H9 (cell line): ENCODE measurements around the gene TSPAN18. TPM values are rescaled to one million over a fixed set of nuclear protein-coding genes. Genes with fewer than 3 reads are reported as not detected.

Source experiments
- DNase-seq: peaks from one replicate; pipeline ENCODE4 v3.0.0-alpha.2; 2017
- H2AFZ ChIP-seq: one replicate; pipeline ENCODE4 v1.6.1; 2013; ENCODE audit warnings: mild to moderate bottlenecking, low read length, control low read depth, moderate library complexity
- H2AK5ac ChIP-seq: 2 replicates; pipeline ENCODE4 v1.6.1; 2013; ENCODE audit warnings: low read length, control low read depth, mixed read lengths; ENCODE audit not compliant: insufficient read length
- H2BK120ac ChIP-seq: one replicate; pipeline ENCODE4 v1.6.1; 2013; ENCODE audit warnings: low read depth, mild to moderate bottlenecking, low read length, control low read depth, inconsistent platforms; ENCODE audit not compliant: poor library complexity, severe bottlenecking
- H2BK12ac ChIP-seq: 2 replicates; pipeline ENCODE4 v1.6.1; 2013; ENCODE audit warnings: low read length, control low read depth, mixed read lengths, low read depth; ENCODE audit not compliant: insufficient read length
- H2BK15ac ChIP-seq: 2 replicates; pipeline ENCODE4 v1.6.1; 2013; ENCODE audit warnings: low read depth, low read length, control low read depth
- H2BK20ac ChIP-seq: one replicate; pipeline ENCODE4 v1.6.1; 2013; ENCODE audit warnings: low read depth, mild to moderate bottlenecking, low read length, control low read depth, inconsistent platforms; ENCODE audit not compliant: poor library complexity, severe bottlenecking
- H2BK5ac ChIP-seq: 2 replicates; pipeline ENCODE4 v1.6.1; 2013; ENCODE audit warnings: low read length, control low read depth, mixed read lengths; ENCODE audit not compliant: insufficient read length
- H3K14ac ChIP-seq: 2 replicates; pipeline ENCODE4 v1.6.1; 2013; ENCODE audit warnings: low read length, control low read depth; ENCODE audit not compliant: insufficient read depth
- H3K18ac ChIP-seq: 2 replicates; pipeline ENCODE4 v1.6.1; 2013; ENCODE audit warnings: low read depth, mild to moderate bottlenecking, mixed read lengths, low read length, control low read depth; ENCODE audit not compliant: insufficient read length
- H3K23ac ChIP-seq: 2 replicates; pipeline ENCODE4 v1.6.1; 2013; ENCODE audit warnings: low read length, control low read depth, mixed read lengths, low read depth; ENCODE audit not compliant: insufficient read length
- H3K23me2 ChIP-seq: 2 replicates; pipeline ENCODE4 v1.6.1; 2013; ENCODE audit warnings: low read depth, mild to moderate bottlenecking, mixed read lengths, low read length, control low read depth; ENCODE audit not compliant: insufficient read length, poor library complexity, severe bottlenecking
- H3K27ac ChIP-seq: 2 replicates; pipeline ENCODE4 v1.5.1; 2013; ENCODE audit warnings: low read length, control low read depth, mixed read lengths, low read depth; ENCODE audit not compliant: insufficient read length
- H3K27me3 ChIP-seq: 2 replicates; pipeline ENCODE4 v1.6.1; 2013; ENCODE audit warnings: low read length, control low read depth, inconsistent platforms; ENCODE audit not compliant: insufficient read depth
- H3K4ac ChIP-seq: 2 replicates; pipeline ENCODE4 v1.6.1; 2013; ENCODE audit warnings: low read depth, mild to moderate bottlenecking, control low read depth, inconsistent platforms, low read length, moderate library complexity
- H3K4me1 ChIP-seq: 2 replicates; pipeline ENCODE4 v1.6.1; 2013; ENCODE audit warnings: low read length, control low read depth, inconsistent platforms; ENCODE audit not compliant: insufficient read depth
- H3K4me2 ChIP-seq: 2 replicates; pipeline ENCODE4 v1.6.1; 2013; ENCODE audit warnings: low read length, control low read depth, mixed read lengths; ENCODE audit not compliant: insufficient read length, insufficient read depth
- H3K56ac ChIP-seq: 2 replicates; pipeline ENCODE4 v1.6.1; 2013; ENCODE audit warnings: low read depth, mild to moderate bottlenecking, mixed read lengths, low read length, control low read depth; ENCODE audit not compliant: insufficient read length
- H3K79me1 ChIP-seq: 2 replicates; pipeline ENCODE4 v1.6.1; 2013; ENCODE audit warnings: low read depth, mild to moderate bottlenecking, moderate library complexity, low read length, control low read depth, inconsistent platforms; ENCODE audit not compliant: insufficient read depth, poor library complexity, severe bottlenecking
- H3K79me2 ChIP-seq: 2 replicates; pipeline ENCODE4 v1.6.1; 2013; ENCODE audit warnings: low read length, control low read depth, inconsistent platforms; ENCODE audit not compliant: insufficient read depth
- H3K9ac ChIP-seq: 2 replicates; pipeline ENCODE4 v1.6.1; 2013; ENCODE audit warnings: low read length, control low read depth, mixed read lengths; ENCODE audit not compliant: insufficient read length; ENCODE audit errors: extremely low read depth
- H3K9me3 ChIP-seq: one replicate; pipeline ENCODE4 v1.6.1; 2013; ENCODE audit warnings: low read depth, low read length, inconsistent platforms; ENCODE audit not compliant: control insufficient read depth
- H3T11ph ChIP-seq: one replicate; pipeline ENCODE4 v1.6.1; 2013; ENCODE audit warnings: mild to moderate bottlenecking, low read length, control low read depth, inconsistent platforms
- H4K20me1 ChIP-seq: one replicate; pipeline ENCODE4 v1.6.1; 2013; ENCODE audit not compliant: control insufficient read depth, insufficient read length, insufficient read depth
- H4K5ac ChIP-seq: 2 replicates; pipeline ENCODE4 v1.6.1; 2013; ENCODE audit warnings: low read depth, mild to moderate bottlenecking, mixed read lengths, low read length, control low read depth; ENCODE audit not compliant: insufficient read length
- H4K8ac ChIP-seq: replicated peaks from 2 replicates; pipeline ENCODE4 v1.6.1; 2013; ENCODE audit warnings: low read length, control low read depth, mixed read lengths, low read depth; ENCODE audit not compliant: insufficient read length
- H4K91ac ChIP-seq: 2 replicates; pipeline ENCODE4 v1.6.1; 2013; ENCODE audit warnings: low read depth, mild to moderate bottlenecking, moderate library complexity, mixed read lengths, low read length, control low read depth; ENCODE audit not compliant: insufficient read length
- H3K27ac Mint-ChIP-seq, 3 experiments: 2 replicates in 2 of 3; 3 replicates in 1 of 3; pipeline ENCODE4 v1.8.0; 2020 to 2021; ENCODE audit warnings: mixed read lengths in 3 of 3, mild to moderate bottlenecking in 1 of 3, moderate library complexity in 1 of 3
- H3K27me3 Mint-ChIP-seq: 2 replicates; pipeline ENCODE4 v1.8.0; 2021; ENCODE audit warnings: low read depth, mild to moderate bottlenecking, moderate library complexity, mixed read lengths
- H3K36me3 Mint-ChIP-seq, 3 experiments: 2 replicates in 2 of 3; 3 replicates in 1 of 3; pipeline ENCODE4 v1.8.0; 2020 to 2021; ENCODE audit warnings: low read depth in 3 of 3, mixed read lengths in 3 of 3; ENCODE audit not compliant: insufficient read depth in 1 of 3
- H3K4me1 Mint-ChIP-seq, 2 experiments: 2 replicates each; pipeline ENCODE4 v1.8.0; 2020; ENCODE audit warnings: mixed read lengths in 2 of 2
- H3K4me3 Mint-ChIP-seq, 2 experiments: 2 replicates in 1 of 2; 3 replicates in 1 of 2; pipeline ENCODE4 v1.8.0; 2020 to 2021; ENCODE audit warnings: mild to moderate bottlenecking in 2 of 2, mixed read lengths in 2 of 2, moderate library complexity in 1 of 2
- H3K9me3 Mint-ChIP-seq, 2 experiments: 2 replicates in 1 of 2; 3 replicates in 1 of 2; pipeline ENCODE4 v1.8.0; 2020; ENCODE audit warnings: mild to moderate bottlenecking in 2 of 2, mixed read lengths in 2 of 2, moderate library complexity in 1 of 2
- WGBS: extraction: QIAGEN DNeasy Blood & Tissue Kit; methylation state at CpG from one replicate; pipeline ENCODE4 v1.1.7; 2013; ENCODE audit warnings: missing lambda C conversion rate, low lambda C conversion rate, mixed read lengths; ENCODE audit not compliant: insufficient read length; ENCODE audit errors: extremely low coverage; 5-methylcytosine and 5-hydroxymethylcytosine counted together
- total RNA-seq: library from RNA; stranded (reverse); gene quantifications from 2 replicates; pipeline ENCODE4 v1.2.1, GENCODE V29; 2021
- TF ChIP-seq, protein P1 (sequence below): fragments of 200-600 bp; sonication (generic); conservative IDR thresholded peaks from 3 replicates; pipeline ENCODE4 v1.8.0; 2021; ENCODE audit warnings: antibody characterized with exemption, mild to moderate bottlenecking

TSPAN18 gene
- total RNA-seq, 1 experiment from 2014 or later, result 25.3 TPM

GRCh38 chr11:44848203-44848962 lies 121.6 kb downstream of the TSPAN18 start:
- Histone ChIP-seq H2BK5ac (no peak overlapping the region), H3K79me1 (no peaks in the 10 kb centered on the region), H2BK20ac (no peak overlapping the region), H4K5ac (no peak overlapping the region), H3K56ac (no peak overlapping the region), H4K20me1 (no peaks in the 10 kb centered on the region), H3K4me1 (no peaks in the 10 kb centered on the region; the same call in 1 of the 2 replicates), H4K8ac (no peak overlapping the region), H2BK15ac (no peak overlapping the region), H3K23ac (no peak overlapping the region), H2BK120ac (no peak overlapping the region), H2AK5ac (no peak overlapping the region), H3K23me2 (no peaks in the 10 kb centered on the region), H3K79me2 (no peaks in the 10 kb centered on the region), H2AFZ (no peak overlapping the region), H3K9ac (no peak overlapping the region), H3K18ac (no peak overlapping the region), H4K91ac (no peak overlapping the region), H3T11ph (no peak overlapping the region), H3K4me2 (no peak overlapping the region), H3K14ac (no peak overlapping the region; the same call in 1 of the 2 replicates), H3K27me3 (no peaks in the 10 kb centered on the region), H3K27ac (no peak overlapping the region), H3K9me3 (no peaks in the 10 kb centered on the region), H3K4ac (no peak overlapping the region), H2BK12ac (no peak overlapping the region)
- H3K9me3 Mint-ChIP-seq, result peaks cover 18 to 19% of the 10 kb centered on the region in 2 experiments
- DNase-seq, result no peak
- no peak overlapping the region; a peak in 1 of 5 replicates for H3K4me3 Mint-ChIP-seq
- peak overlapping the region in 2 of 3 experiments; percentile 17 to 31; a peak in 3 of 7 replicates for H3K27ac Mint-ChIP-seq
- TF ChIP-seq, protein P1, sequence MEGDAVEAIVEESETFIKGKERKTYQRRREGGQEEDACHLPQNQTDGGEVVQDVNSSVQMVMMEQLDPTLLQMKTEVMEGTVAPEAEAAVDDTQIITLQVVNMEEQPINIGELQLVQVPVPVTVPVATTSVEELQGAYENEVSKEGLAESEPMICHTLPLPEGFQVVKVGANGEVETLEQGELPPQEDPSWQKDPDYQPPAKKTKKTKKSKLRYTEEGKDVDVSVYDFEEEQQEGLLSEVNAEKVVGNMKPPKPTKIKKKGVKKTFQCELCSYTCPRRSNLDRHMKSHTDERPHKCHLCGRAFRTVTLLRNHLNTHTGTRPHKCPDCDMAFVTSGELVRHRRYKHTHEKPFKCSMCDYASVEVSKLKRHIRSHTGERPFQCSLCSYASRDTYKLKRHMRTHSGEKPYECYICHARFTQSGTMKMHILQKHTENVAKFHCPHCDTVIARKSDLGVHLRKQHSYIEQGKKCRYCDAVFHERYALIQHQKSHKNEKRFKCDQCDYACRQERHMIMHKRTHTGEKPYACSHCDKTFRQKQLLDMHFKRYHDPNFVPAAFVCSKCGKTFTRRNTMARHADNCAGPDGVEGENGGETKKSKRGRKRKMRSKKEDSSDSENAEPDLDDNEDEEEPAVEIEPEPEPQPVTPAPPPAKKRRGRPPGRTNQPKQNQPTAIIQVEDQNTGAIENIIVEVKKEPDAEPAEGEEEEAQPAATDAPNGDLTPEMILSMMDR, result no peak
- WGBS, result no CpG with 5 or more reads among the region's 11 CpGs
- H3K27me3 Mint-ChIP-seq, result peaks cover 6% of the 10 kb centered on the region
- peaks cover 13 to 23% (median 15%) of the 10 kb centered on the region in 3 experiments for H3K36me3 Mint-ChIP-seq
- H3K4me1 Mint-ChIP-seq, result peaks cover 44 to 52% of the 10 kb centered on the region in 2 experiments
